Measurements from ENCODE around the gene HDLBP. TPM values are rescaled to one million over a fixed set of nuclear protein-coding genes. Genes with fewer than 3 reads are reported as not detected.

The HDLBP gene
- total and polyA plus RNA-seq, 10 of the 15 experiments (the other 5 are each of a cell fraction or from before 2014, with no cell fraction given), result 19.5 to 383 (median 249) TPM

DNA sequence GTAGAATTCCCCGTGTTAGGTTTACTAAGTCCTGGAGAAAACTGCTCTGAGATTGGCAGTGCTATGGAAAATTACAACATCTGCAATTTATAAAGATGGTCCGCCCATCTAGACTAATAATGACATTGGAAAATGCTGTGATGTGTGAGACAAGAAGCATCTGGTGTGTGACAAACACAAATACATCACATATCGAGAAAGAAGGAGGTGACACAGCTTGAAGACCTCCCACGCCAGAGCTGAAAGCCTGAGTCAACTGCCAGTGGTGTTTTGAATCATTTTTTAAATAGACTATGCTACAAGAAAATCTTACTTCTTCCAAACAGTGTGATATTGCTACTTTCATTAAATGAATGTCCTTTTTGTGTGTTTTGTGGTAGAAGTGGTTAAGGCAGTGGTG, 135.6 kb downstream of the HDLBP start (continued):
- TF ChIP-seq MTA3 (IDR thresholded peaks at IDR 0.05; ENCODE audit: borderline replicate concordance, low read length), result no peak
- TF ChIP-seq JUNB (IDR thresholded peaks at IDR 0.05), result peak; percentile 80
- TF ChIP-seq POU2F2 (IDR thresholded peaks at IDR 0.05; ENCODE audit: borderline replicate concordance, low read depth, low read length), result no peak
- TF ChIP-seq NR2F1 (conservative IDR thresholded peaks at IDR 0.05), result no peak
- TF ChIP-seq WRNIP1 (IDR thresholded peaks at IDR 0.05; ENCODE audit: borderline replicate concordance, low read depth, low read length), result no peak
- TF ChIP-seq, protein P1, sequence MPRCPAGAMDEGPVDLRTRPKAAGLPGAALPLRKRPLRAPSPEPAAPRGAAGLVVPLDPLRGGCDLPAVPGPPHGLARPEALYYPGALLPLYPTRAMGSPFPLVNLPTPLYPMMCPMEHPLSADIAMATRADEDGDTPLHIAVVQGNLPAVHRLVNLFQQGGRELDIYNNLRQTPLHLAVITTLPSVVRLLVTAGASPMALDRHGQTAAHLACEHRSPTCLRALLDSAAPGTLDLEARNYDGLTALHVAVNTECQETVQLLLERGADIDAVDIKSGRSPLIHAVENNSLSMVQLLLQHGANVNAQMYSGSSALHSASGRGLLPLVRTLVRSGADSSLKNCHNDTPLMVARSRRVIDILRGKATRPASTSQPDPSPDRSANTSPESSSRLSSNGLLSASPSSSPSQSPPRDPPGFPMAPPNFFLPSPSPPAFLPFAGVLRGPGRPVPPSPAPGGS (IDR thresholded peaks at IDR 0.05; ENCODE audit: borderline replicate concordance, insufficient read depth, low read depth, low read length, poor library complexity, severe bottlenecking), result no peak
- TF ChIP-seq CREB1 (IDR thresholded peaks at IDR 0.05; ENCODE audit: low read depth), result peak; percentile 57; the same call in 1 of the 2 replicates
- TF ChIP-seq SPI1 (IDR thresholded peaks at IDR 0.05; ENCODE audit: borderline replicate concordance, insufficient read depth, low read depth, low read length), result no peak
- no peak for TF ChIP-seq CREM (IDR thresholded peaks at IDR 0.05; ENCODE audit: low read depth)
- peak; percentile 64 for TF ChIP-seq RUNX3 (IDR thresholded peaks at IDR 0.05; ENCODE audit: low read length)
- TF ChIP-seq, protein P2, sequence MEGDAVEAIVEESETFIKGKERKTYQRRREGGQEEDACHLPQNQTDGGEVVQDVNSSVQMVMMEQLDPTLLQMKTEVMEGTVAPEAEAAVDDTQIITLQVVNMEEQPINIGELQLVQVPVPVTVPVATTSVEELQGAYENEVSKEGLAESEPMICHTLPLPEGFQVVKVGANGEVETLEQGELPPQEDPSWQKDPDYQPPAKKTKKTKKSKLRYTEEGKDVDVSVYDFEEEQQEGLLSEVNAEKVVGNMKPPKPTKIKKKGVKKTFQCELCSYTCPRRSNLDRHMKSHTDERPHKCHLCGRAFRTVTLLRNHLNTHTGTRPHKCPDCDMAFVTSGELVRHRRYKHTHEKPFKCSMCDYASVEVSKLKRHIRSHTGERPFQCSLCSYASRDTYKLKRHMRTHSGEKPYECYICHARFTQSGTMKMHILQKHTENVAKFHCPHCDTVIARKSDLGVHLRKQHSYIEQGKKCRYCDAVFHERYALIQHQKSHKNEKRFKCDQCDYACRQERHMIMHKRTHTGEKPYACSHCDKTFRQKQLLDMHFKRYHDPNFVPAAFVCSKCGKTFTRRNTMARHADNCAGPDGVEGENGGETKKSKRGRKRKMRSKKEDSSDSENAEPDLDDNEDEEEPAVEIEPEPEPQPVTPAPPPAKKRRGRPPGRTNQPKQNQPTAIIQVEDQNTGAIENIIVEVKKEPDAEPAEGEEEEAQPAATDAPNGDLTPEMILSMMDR (IDR thresholded peaks at IDR 0.05 in 2 of 3, conservative IDR thresholded peaks at IDR 0.05 in 1 of 3; ENCODE audit: control insufficient read depth in 2 of 3, extremely low read depth in 1 of 3, insufficient read depth in 1 of 3, low read depth in 3 of 3, low read length in 3 of 3), result no peak
- TF ChIP-seq SUZ12 (IDR thresholded peaks at IDR 0.05; ENCODE audit: unreplicated experiment), result no peak
- TF ChIP-seq MTA2 (IDR thresholded peaks at IDR 0.05; ENCODE audit: low read depth), result no peak
- TF ChIP-seq, protein P3, sequence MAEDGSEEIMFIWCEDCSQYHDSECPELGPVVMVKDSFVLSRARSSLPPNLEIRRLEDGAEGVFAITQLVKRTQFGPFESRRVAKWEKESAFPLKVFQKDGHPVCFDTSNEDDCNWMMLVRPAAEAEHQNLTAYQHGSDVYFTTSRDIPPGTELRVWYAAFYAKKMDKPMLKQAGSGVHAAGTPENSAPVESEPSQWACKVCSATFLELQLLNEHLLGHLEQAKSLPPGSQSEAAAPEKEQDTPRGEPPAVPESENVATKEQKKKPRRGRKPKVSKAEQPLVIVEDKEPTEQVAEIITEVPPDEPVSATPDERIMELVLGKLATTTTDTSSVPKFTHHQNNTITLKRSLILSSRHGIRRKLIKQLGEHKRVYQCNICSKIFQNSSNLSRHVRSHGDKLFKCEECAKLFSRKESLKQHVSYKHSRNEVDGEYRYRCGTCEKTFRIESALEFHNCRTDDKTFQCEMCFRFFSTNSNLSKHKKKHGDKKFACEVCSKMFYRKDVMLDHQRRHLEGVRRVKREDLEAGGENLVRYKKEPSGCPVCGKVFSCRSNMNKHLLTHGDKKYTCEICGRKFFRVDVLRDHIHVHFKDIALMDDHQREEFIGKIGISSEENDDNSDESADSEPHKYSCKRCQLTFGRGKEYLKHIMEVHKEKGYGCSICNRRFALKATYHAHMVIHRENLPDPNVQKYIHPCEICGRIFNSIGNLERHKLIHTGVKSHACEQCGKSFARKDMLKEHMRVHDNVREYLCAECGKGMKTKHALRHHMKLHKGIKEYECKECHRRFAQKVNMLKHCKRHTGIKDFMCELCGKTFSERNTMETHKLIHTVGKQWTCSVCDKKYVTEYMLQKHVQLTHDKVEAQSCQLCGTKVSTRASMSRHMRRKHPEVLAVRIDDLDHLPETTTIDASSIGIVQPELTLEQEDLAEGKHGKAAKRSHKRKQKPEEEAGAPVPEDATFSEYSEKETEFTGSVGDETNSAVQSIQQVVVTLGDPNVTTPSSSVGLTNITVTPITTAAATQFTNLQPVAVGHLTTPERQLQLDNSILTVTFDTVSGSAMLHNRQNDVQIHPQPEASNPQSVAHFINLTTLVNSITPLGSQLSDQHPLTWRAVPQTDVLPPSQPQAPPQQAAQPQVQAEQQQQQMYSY (CRISPR knock-in tag; IDR thresholded peaks at IDR 0.05), result no peak
- TF ChIP-seq LARP7 (IDR thresholded peaks at IDR 0.05), result no peak
- TF ChIP-seq YY1 (IDR thresholded peaks at IDR 0.05; ENCODE audit: low read depth, low read length), result no peak
- TF ChIP-seq EED (IDR thresholded peaks at IDR 0.05; ENCODE audit: low read depth), result no peak
- TF ChIP-seq TCF3 (IDR thresholded peaks at IDR 0.05; ENCODE audit: borderline replicate concordance, insufficient read depth, low read depth, low read length), result no peak
- TF ChIP-seq, protein P4, sequence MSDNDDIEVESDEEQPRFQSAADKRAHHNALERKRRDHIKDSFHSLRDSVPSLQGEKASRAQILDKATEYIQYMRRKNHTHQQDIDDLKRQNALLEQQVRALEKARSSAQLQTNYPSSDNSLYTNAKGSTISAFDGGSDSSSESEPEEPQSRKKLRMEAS (IDR thresholded peaks at IDR 0.05; ENCODE audit: low read depth, low read length), result no peak
- peak in 1 of 2 experiments; percentile 14; a peak in 1 of 4 replicates for TF ChIP-seq EP300 (IDR thresholded peaks at IDR 0.05; ENCODE audit: borderline replicate concordance in 1 of 2, control insufficient read depth in 1 of 2, low read depth in 2 of 2, low read length in 2 of 2)
- TF ChIP-seq CBFB (IDR thresholded peaks at IDR 0.05; ENCODE audit: low read depth), result 0 out of 2 replicates have a peak, but pooled peaks have one; percentile 25
- TF ChIP-seq, protein P5, sequence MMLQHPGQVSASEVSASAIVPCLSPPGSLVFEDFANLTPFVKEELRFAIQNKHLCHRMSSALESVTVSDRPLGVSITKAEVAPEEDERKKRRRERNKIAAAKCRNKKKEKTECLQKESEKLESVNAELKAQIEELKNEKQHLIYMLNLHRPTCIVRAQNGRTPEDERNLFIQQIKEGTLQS (IDR thresholded peaks at IDR 0.05; ENCODE audit: borderline replicate concordance, extremely low read depth, low read depth, low read length), result no peak
- no peak for TF ChIP-seq HDAC2 (IDR thresholded peaks at IDR 0.05)
- TF ChIP-seq IKZF2 (IDR thresholded peaks at IDR 0.05), result no peak
- 0 out of 2 replicates have a peak, but pooled peaks have one; percentile 41 for TF ChIP-seq TCF12 (IDR thresholded peaks at IDR 0.05; ENCODE audit: low read depth, low read length)

Measured in GM12878 (cell line).